HepG2 (cell line): Measurements from ENCODE around the gene ZNF324B. TPM values are rescaled to one million over a fixed set of nuclear protein-coding genes. Genes with fewer than 3 reads are reported as not detected.
A peak's percentile ranks its signal among the peaks of the same experiment; 100 is the strongest.

Experiments
- AGO1 ChIP-seq: fragments of 200-400 bp; formaldehyde crosslinking; IDR thresholded peaks from 2 replicates; pipeline ENCODE4 v1.6.1; 2017; ENCODE audit warnings: mild to moderate bottlenecking, low read depth, low read length, moderate library complexity; ENCODE audit not compliant: poor library complexity, severe bottlenecking
- BRD4 ChIP-seq: sonication (generic); formaldehyde crosslinking; IDR thresholded peaks from 2 replicates; pipeline ENCODE4 v1.4.0; 2020; ENCODE audit warnings: missing genetic modification reagents
- CHD2 ChIP-seq: IDR thresholded peaks from 2 replicates; pipeline ENCODE4 v1.6.1; 2011; ENCODE audit warnings: low read depth, low read length, improper control_type of control experiment
- CREB3 ChIP-seq: sonication (generic); formaldehyde crosslinking; IDR thresholded peaks from 2 replicates; pipeline ENCODE4 v1.5.0; 2020; ENCODE audit warnings: missing genetic modification reagents
- GATAD1 ChIP-seq: IDR thresholded peaks from 2 replicates; pipeline ENCODE4 v1.6.1; 2016; ENCODE audit warnings: missing genetic modification reagents, missing compliant biosample characterization
- HMG20A ChIP-seq: IDR thresholded peaks from 2 replicates; pipeline ENCODE4 v1.6.1; 2016; ENCODE audit warnings: borderline replicate concordance
- HNRNPLL ChIP-seq: fragments of 200-400 bp; formaldehyde crosslinking; IDR thresholded peaks from 2 replicates; pipeline ENCODE4 v1.6.1; 2017; ENCODE audit warnings: mild to moderate bottlenecking, low read depth, low read length; ENCODE audit not compliant: poor library complexity, severe bottlenecking
- HNRNPUL1 ChIP-seq: fragments of 200-400 bp; formaldehyde crosslinking; IDR thresholded peaks from 2 replicates; pipeline ENCODE4 v1.6.1; 2017; ENCODE audit warnings: low read depth, mild to moderate bottlenecking, low read length, moderate library complexity
- HOXD1 ChIP-seq: sonication (generic); formaldehyde crosslinking; IDR thresholded peaks from 2 replicates; pipeline ENCODE4 v1.5.0; 2020; ENCODE audit warnings: missing genetic modification reagents
- IRF9 ChIP-seq: sonication (generic); formaldehyde crosslinking; IDR thresholded peaks from 2 replicates; pipeline ENCODE4 v1.8.0; 2022; ENCODE audit warnings: missing genetic modification reagents, mild to moderate bottlenecking, borderline replicate concordance
- LRRFIP1 ChIP-seq: sonication (generic); formaldehyde crosslinking; conservative IDR thresholded peaks from 2 replicates; pipeline ENCODE4 v1.4.0; 2020; ENCODE audit warnings: missing genetic modification reagents
- MYNN ChIP-seq: sonication (generic); formaldehyde crosslinking; IDR thresholded peaks from 2 replicates; pipeline ENCODE4 v1.4.0; 2020; ENCODE audit warnings: mild to moderate bottlenecking, low read depth, missing genetic modification reagents
- PLSCR1 ChIP-seq: sonication (generic); formaldehyde crosslinking; IDR thresholded peaks from 2 replicates; pipeline ENCODE4 v1.5.0; 2020; ENCODE audit warnings: missing genetic modification reagents, mild to moderate bottlenecking, borderline replicate concordance
- PREB ChIP-seq: sonication (generic); formaldehyde crosslinking; IDR thresholded peaks from 2 replicates; pipeline ENCODE4 v1.4.0; 2020; ENCODE audit warnings: missing genetic modification reagents
- SMAD1 ChIP-seq: sonication (generic); formaldehyde crosslinking; IDR thresholded peaks from 2 replicates; pipeline ENCODE4 v1.4.0; 2020; ENCODE audit warnings: missing genetic modification reagents, low read depth, mild to moderate bottlenecking, borderline replicate concordance
- ZBTB2 ChIP-seq: sonication (generic); formaldehyde crosslinking; IDR thresholded peaks from 2 replicates; pipeline ENCODE4 v1.8.0; 2022; ENCODE audit warnings: low read depth, missing genetic modification reagents
- ZFY ChIP-seq: sonication (generic); formaldehyde crosslinking; IDR thresholded peaks from 2 replicates; pipeline ENCODE4 v1.4.0; 2020; ENCODE audit warnings: missing genetic modification reagents
- ZNF605 ChIP-seq: sonication (generic); formaldehyde crosslinking; IDR thresholded peaks from 2 replicates; pipeline ENCODE4 v1.8.0; 2022; ENCODE audit warnings: mild to moderate bottlenecking, missing genetic modification reagents
- polyA plus RNA-seq, 8 experiments: library from polyadenylated mRNA; depleted of rRNA in 3 of 8; stranded (reverse) in 7 of 8; unstranded in 1 of 8; fragments of >200 nt; fragmentation: Illumina TruSeq in 4 of 8; extraction: Trizol in 4 of 8; gene quantifications; 2 replicates each; pipeline versions ENCODE4 v1.2.1 to v1.2.3, GENCODE V29; 2011 to 2016; ENCODE audit warnings: low read depth in 4 of 8, missing spikeins in 1 of 8, mixed read lengths in 1 of 8; ENCODE audit not compliant: insufficient read depth in 1 of 8
- total RNA-seq, 5 experiments: library from RNA; depleted of rRNA; stranded (reverse); fragments of >200 nt; fragmentation: Illumina TruSeq; extraction: Trizol; gene quantifications; 2 replicates each; pipeline ENCODE4 v1.2.3, GENCODE V29; 2016; ENCODE audit warnings: low read depth in 1 of 5

The ZNF324B gene
- total and polyA plus RNA-seq, 2 of the 13 experiments (the other 11 are each of a cell fraction or from before 2014, with no cell fraction given) = 0.53 to 3.0 TPM

- TF ChIP-seq SMAD1 (CRISPR knock-in tag) (no peak), LRRFIP1 (no peak), PREB (CRISPR knock-in tag) (no peak), CHD2 (no peak), HNRNPLL (no peak), PLSCR1 (no peak), ZFY (CRISPR knock-in tag) (0 out of 2 replicates have a peak, but pooled peaks have one; percentile 13), ZNF605 (no peak), BRD4 (CRISPR knock-in tag) (no peak), CREB3 (CRISPR knock-in tag) (no peak), HMG20A (CRISPR knock-in tag) (no peak), GATAD1 (no peak), AGO1 (peak; percentile 78), HNRNPUL1 (no peak), ZBTB2 (no peak), IRF9 (CRISPR knock-in tag) (no peak), MYNN (CRISPR knock-in tag) (no peak), HOXD1 (no peak)
Measured at GRCh38 chr19:58476498-58477015, 25.1 kb downstream of the ZNF324B start (continued).
